ENCODE data around the gene PBX1.

The PBX1 gene

DNA sequence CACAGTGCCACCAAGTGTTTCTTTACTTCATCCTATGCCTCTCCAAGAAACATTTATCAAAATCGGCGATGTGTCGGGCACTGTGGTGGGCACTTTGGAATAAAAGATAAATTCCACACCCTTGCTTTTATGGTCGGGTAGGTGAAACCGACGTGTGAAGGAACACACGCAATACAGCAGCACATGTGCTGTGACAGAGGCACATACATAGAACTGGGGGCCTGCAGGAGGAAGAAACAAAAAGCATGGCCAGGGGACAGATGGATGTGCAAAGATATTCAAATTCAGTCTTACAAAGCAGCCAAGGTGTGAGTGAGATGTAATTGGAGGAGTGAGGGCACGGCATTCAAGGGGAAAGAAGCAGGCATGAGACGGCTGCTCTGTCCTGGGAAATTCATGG, 282.0 kb downstream of the PBX1 start:
- no peaks in the 10 kb centered on the region for H3K79me2 ChIP-seq (ENCODE audit: insufficient read depth, low read depth)
- H3K4me2 ChIP-seq = no peak overlapping the region
- no peaks in the 10 kb centered on the region for H3K36me3 ChIP-seq (ENCODE audit: insufficient read depth)
- H3K27ac ChIP-seq = no peak overlapping the region
- H2AFZ ChIP-seq (ENCODE audit: low read depth) = no peak overlapping the region
- no peak overlapping the region for H3K4me3 ChIP-seq (IDR thresholded peaks at IDR 0.05; ENCODE audit: insufficient read depth, low read depth, low read length)
- no peaks in the 10 kb centered on the region for H3K27me3 ChIP-seq (ENCODE audit: insufficient read depth, low read depth)
- no peaks in the 10 kb centered on the region for H4K20me1 ChIP-seq (ENCODE audit: insufficient read depth)
- no peak overlapping the region for H3K9ac ChIP-seq
- TF ChIP-seq, protein P1, sequence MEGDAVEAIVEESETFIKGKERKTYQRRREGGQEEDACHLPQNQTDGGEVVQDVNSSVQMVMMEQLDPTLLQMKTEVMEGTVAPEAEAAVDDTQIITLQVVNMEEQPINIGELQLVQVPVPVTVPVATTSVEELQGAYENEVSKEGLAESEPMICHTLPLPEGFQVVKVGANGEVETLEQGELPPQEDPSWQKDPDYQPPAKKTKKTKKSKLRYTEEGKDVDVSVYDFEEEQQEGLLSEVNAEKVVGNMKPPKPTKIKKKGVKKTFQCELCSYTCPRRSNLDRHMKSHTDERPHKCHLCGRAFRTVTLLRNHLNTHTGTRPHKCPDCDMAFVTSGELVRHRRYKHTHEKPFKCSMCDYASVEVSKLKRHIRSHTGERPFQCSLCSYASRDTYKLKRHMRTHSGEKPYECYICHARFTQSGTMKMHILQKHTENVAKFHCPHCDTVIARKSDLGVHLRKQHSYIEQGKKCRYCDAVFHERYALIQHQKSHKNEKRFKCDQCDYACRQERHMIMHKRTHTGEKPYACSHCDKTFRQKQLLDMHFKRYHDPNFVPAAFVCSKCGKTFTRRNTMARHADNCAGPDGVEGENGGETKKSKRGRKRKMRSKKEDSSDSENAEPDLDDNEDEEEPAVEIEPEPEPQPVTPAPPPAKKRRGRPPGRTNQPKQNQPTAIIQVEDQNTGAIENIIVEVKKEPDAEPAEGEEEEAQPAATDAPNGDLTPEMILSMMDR (conservative IDR thresholded peaks at IDR 0.05; ENCODE audit: low read depth, low read length) = no peak
- no peaks in the 10 kb centered on the region for H3K4me1 ChIP-seq (ENCODE audit: low read depth, poor library complexity, severe bottlenecking)

DNA sequence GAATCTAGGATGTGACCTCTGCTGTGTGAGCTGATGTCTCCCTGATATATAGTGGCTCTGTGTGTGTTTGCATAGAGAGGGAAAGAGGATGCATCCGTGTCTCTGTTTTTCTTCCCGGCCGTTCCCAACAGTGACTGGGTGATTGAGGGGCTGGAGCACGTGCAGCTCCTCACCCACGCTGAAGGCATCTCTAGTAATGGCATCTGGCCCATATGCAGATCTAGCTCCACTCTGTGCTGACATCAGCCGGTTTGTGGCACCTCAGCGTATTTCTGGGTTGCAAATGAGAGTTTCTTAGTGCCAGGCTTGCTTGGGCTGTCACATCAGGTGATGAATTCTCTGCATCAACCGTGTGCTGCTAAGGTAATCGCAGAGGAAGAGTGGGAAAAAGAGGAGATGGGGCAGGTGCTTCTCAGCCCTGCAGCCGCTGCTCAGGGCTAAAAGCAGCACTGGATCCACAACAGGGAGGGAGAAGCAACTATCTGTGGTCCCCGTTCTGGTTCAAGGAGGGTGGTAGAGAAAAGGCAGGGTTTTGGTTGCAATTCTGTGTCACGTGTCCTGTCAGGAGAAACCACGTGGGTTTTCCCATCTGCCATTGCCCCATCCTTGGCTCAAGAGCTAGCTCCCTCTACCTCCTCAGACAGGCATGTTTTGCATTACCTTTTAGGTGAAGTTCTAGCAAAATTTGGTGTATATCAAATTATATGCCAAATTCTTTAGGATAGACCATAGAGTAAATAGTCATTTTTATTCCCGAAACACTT, 282.9 kb downstream of the PBX1 start:
- Histone ChIP-seq H3K4me1 (ENCODE audit: low read depth, poor library complexity, severe bottlenecking) (no peaks in the 10 kb centered on the region), H3K27ac (no peak overlapping the region), H3K79me2 (ENCODE audit: insufficient read depth, low read depth) (no peaks in the 10 kb centered on the region), H4K20me1 (ENCODE audit: insufficient read depth) (no peaks in the 10 kb centered on the region), H3K27me3 (ENCODE audit: insufficient read depth, low read depth) (no peaks in the 10 kb centered on the region), H3K4me2 (no peak overlapping the region), H3K9ac (no peak overlapping the region), H3K36me3 (ENCODE audit: insufficient read depth) (no peaks in the 10 kb centered on the region), H2AFZ (ENCODE audit: low read depth) (no peak overlapping the region), H3K4me3 (IDR thresholded peaks at IDR 0.05; ENCODE audit: insufficient read depth, low read depth, low read length) (no peak overlapping the region)
- TF ChIP-seq, protein P1 (conservative IDR thresholded peaks at IDR 0.05; ENCODE audit: low read depth, low read length) = no peak

DNA sequence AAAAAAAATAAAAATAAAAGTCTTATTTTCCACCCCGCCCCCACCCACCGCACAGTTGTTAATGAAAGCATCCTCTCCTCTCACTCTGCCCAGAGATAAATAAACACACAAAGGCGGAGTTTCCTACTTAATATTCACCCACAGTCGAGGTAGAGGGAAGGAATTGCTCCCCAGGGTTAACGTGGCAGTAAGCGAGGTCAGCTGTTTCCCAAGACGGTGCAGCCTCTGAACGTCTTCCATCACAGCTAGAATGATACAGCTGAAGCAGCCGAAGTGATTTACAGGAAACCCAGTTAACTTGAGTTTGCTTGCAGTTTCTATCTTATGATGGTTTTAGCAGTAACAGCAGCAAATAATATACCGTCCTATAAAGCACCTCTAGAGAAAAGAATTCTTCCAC, 283.9 kb downstream of the PBX1 start:
- H3K4me1 ChIP-seq (ENCODE audit: low read depth, poor library complexity, severe bottlenecking) = no peaks in the 10 kb centered on the region
- H4K20me1 ChIP-seq (ENCODE audit: insufficient read depth) = no peaks in the 10 kb centered on the region
- H3K4me3 ChIP-seq (IDR thresholded peaks at IDR 0.05; ENCODE audit: insufficient read depth, low read depth, low read length) = no peak overlapping the region
- no peak overlapping the region for H3K9ac ChIP-seq
- no peak overlapping the region for H3K27ac ChIP-seq
- TF ChIP-seq, protein P1 (conservative IDR thresholded peaks at IDR 0.05; ENCODE audit: low read depth, low read length) = no peak
- no peak overlapping the region for H3K4me2 ChIP-seq
- H3K36me3 ChIP-seq (ENCODE audit: insufficient read depth) = no peaks in the 10 kb centered on the region
- H3K79me2 ChIP-seq (ENCODE audit: insufficient read depth, low read depth) = no peaks in the 10 kb centered on the region
- H2AFZ ChIP-seq (ENCODE audit: low read depth) = no peak overlapping the region
- H3K27me3 ChIP-seq (ENCODE audit: insufficient read depth, low read depth) = no peaks in the 10 kb centered on the region

DNA sequence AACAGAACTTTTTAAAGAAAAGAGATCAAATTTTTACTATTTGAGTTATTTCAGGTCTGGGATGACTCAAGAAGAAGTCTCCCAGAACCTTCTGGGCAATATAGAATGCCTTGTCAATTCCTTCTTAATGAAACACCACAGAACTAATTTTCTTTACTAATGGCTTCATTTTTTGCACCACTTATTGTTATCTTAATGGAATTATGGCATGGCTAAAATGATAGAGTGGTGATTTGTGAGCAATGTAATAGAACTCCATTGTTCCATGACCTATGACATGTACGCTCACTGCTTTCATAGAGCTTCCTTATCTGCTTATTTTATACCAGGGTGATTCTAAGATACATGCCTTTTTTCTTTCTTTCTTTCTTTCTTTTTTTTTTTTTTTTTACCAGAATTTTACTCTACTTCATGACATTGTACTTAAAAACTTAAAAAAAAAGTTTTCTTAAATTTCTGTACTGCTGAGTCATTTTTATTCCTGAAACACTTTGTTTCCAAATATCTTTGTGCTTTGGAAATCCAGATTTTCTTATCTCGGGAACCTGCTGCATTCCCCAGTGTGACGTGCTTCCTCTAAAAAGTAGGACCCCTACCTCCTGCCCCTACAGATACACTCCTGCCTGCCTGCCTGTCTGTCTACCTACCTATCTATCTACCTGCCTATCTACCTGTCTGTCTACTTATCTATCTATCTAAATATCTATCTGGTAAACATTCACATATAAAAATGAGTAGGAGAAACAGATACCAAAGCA, 284.9 kb downstream of the PBX1 start:
- Histone ChIP-seq H3K36me3 (ENCODE audit: insufficient read depth) (no peaks in the 10 kb centered on the region), H3K4me1 (ENCODE audit: low read depth, poor library complexity, severe bottlenecking) (no peaks in the 10 kb centered on the region), H2AFZ (ENCODE audit: low read depth) (no peak overlapping the region), H3K4me3 (IDR thresholded peaks at IDR 0.05; ENCODE audit: insufficient read depth, low read depth, low read length) (no peak overlapping the region), H3K79me2 (ENCODE audit: insufficient read depth, low read depth) (no peaks in the 10 kb centered on the region), H3K9ac (no peak overlapping the region), H4K20me1 (ENCODE audit: insufficient read depth) (no peaks in the 10 kb centered on the region), H3K27me3 (ENCODE audit: insufficient read depth, low read depth) (no peaks in the 10 kb centered on the region), H3K27ac (no peak overlapping the region), H3K4me2 (no peak overlapping the region)
- TF ChIP-seq, protein P1 (conservative IDR thresholded peaks at IDR 0.05; ENCODE audit: low read depth, low read length) = no peak
